SK-N-MC (cell line): Measurements from ENCODE around the gene STARD13.

Experiments
- EZH2 ChIP-seq: fragments of 200-600 bp; sonication (generic); IDR thresholded peaks from one replicate; pipeline ENCODE4 v1.6.1; 2017; ENCODE audit warnings: antibody characterized with exemption
- POLR2AphosphoS5 ChIP-seq: IDR thresholded peaks from 2 replicates; pipeline ENCODE4 v1.6.1; 2012; ENCODE audit warnings: mild to moderate bottlenecking, low read depth, low read length, borderline replicate concordance

DNA sequence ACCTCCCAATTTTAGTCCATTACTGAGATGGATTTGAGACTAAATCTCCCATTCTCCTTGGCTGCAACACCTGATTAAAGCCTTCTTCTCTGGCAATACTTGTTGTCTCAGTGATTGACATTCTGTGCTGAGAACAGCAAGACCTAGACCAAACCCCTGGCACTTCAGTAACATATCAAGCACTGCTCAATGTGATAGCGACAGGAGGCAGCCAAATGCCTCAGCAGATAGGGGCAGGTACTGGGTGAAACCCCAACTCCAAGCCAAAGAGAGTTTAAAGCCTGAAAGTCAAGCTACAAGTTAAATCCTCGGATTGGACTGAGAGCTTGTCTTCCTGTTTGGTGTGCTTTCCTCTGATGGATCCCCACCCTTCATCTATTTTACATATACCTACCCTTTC is 52.7 kb downstream of the STARD13 start:
- no peak for TF ChIP-seq EZH2
- no peak for TF ChIP-seq POLR2AphosphoS5
